GM23338 (cell line): Measurements from ENCODE around the gene STARD3.

Experiments used
- CTCF ChIP-seq, 2 experiments: fragments of 200-600 bp in 1 of 2; sonication (generic) in 1 of 2; conservative IDR thresholded peaks; 2 replicates each; pipeline versions ENCODE4 v1.5.1 to v1.6.1; 2016 to 2017; ENCODE audit warnings: antibody characterized with exemption in 2 of 2, low read depth in 2 of 2, mild to moderate bottlenecking in 2 of 2, moderate library complexity in 1 of 2
- EZH2 ChIP-seq: fragments of 200-600 bp; sonication (generic); IDR thresholded peaks from one replicate; pipeline ENCODE4 v1.8.0; 2017; ENCODE audit warnings: antibody characterized with exemption, mild to moderate bottlenecking, low read depth; ENCODE audit not compliant: unreplicated experiment
- JUNB ChIP-seq: IDR thresholded peaks from one replicate; pipeline ENCODE4 v1.6.1; 2016; ENCODE audit warnings: antibody characterized with exemption; ENCODE audit not compliant: unreplicated experiment
- POLR2AphosphoS5 ChIP-seq: IDR thresholded peaks from 2 replicates; pipeline ENCODE4 v1.6.1; 2016; ENCODE audit warnings: antibody characterized with exemption, low read depth

GRCh38 chr17:39629898-39630297 lies 7.0 kb upstream of the STARD3 start:
- TF ChIP-seq CTCF (conservative IDR thresholded peaks at IDR 0.05; ENCODE audit: low read depth in 2 of 2) (no peak), EZH2 (no peak), POLR2AphosphoS5 (no peak), JUNB (no peak)
